Raji (cell line): ENCODE measurements around the gene SLIT3.

Experiments
- POLR2A ChIP-seq: IDR thresholded peaks from 2 replicates; pipeline ENCODE4 v1.6.1; 2011; ENCODE audit warnings: low read depth, low read length, control low read depth; ENCODE audit not compliant: insufficient read depth

Gene SLIT3

GRCh38 chr5:169302491-169303118, 1.7 kb upstream of the SLIT3 start:
- TF ChIP-seq POLR2A: no peak

GRCh38 chr5:169301986-169302385, 1.0 kb upstream of the SLIT3 start:
- no peak for TF ChIP-seq POLR2A

- TF ChIP-seq POLR2A: no peak
Observed at GRCh38 chr5:169301386-169301934, 521 bp upstream of the SLIT3 start.

- TF ChIP-seq POLR2A: no peak
Observed at GRCh38 chr5:169299663-169300467, 1.1 kb downstream of the SLIT3 start.

- TF ChIP-seq POLR2A: no peak
Observed at GRCh38 chr5:169299191-169299662, 1.7 kb downstream of the SLIT3 start.

- no peak for TF ChIP-seq POLR2A
Observed at GRCh38 chr5:169298193-169298592, 2.7 kb downstream of the SLIT3 start.

- TF ChIP-seq POLR2A: no peak
Observed at GRCh38 chr5:169296419-169297143, 4.4 kb downstream of the SLIT3 start.

GRCh38 chr5:169295306-169295705, 5.6 kb downstream of the SLIT3 start:
- TF ChIP-seq POLR2A: no peak

- no peak for TF ChIP-seq POLR2A
Observed at GRCh38 chr5:169294621-169295020, 6.3 kb downstream of the SLIT3 start.

- TF ChIP-seq POLR2A: no peak
Observed at GRCh38 chr5:169291877-169292276, 9.1 kb downstream of the SLIT3 start.

GRCh38 chr5:169290895-169291294, 10.0 kb downstream of the SLIT3 start:
- TF ChIP-seq POLR2A: no peak

- TF ChIP-seq POLR2A: no peak
Observed at GRCh38 chr5:169289520-169289919, 11.4 kb downstream of the SLIT3 start.

- TF ChIP-seq POLR2A: no peak
Observed at GRCh38 chr5:169288066-169288930, 12.6 kb downstream of the SLIT3 start.

GRCh38 chr5:169287529-169287928, 13.4 kb downstream of the SLIT3 start:
- TF ChIP-seq POLR2A: no peak
